DOHH2 (cell line): Measurements from ENCODE around the gene SMG6.

ENCODE experiments used
- H3F3A ChIP-seq: fragments of 200-600 bp; sonication (generic), shearing (Covaris generic); 2 replicates; pipeline ENCODE4 v1.6.0; 2016; ENCODE audit warnings: antibody characterized with exemption, mild to moderate bottlenecking; ENCODE audit not compliant: control insufficient read depth, insufficient read depth
- H3K27ac ChIP-seq: fragments of 200-600 bp; sonication (generic); 2 replicates; pipeline ENCODE4 v1.5.1; 2014; ENCODE audit warnings: low read depth, mild to moderate bottlenecking, low read length, moderate library complexity
- H3K27me3 ChIP-seq: fragments of 200-600 bp; sonication (generic); 2 replicates; pipeline ENCODE4 v1.6.1; 2014; ENCODE audit warnings: mild to moderate bottlenecking, low read length, mixed read lengths; ENCODE audit not compliant: control insufficient read depth
- H3K36me3 ChIP-seq: fragments of 200-600 bp; sonication (generic); 2 replicates; pipeline ENCODE4 v1.6.1; 2014; ENCODE audit warnings: mild to moderate bottlenecking, low read length, moderate library complexity, mixed read lengths; ENCODE audit not compliant: control insufficient read depth
- H3K4me1 ChIP-seq: fragments of 200-600 bp; sonication (generic); 2 replicates; pipeline ENCODE4 v1.6.1; 2014; ENCODE audit warnings: mild to moderate bottlenecking, low read length, mixed read lengths; ENCODE audit not compliant: control insufficient read depth
- H3K4me2 ChIP-seq: fragments of 200-600 bp; sonication (generic); 2 replicates; pipeline ENCODE4 v1.6.0; 2014; ENCODE audit warnings: mild to moderate bottlenecking, low read length, moderate library complexity
- H3K4me3 ChIP-seq: fragments of 200-600 bp; sonication (generic); 2 replicates; pipeline ENCODE4 v1.5.1; 2014; ENCODE audit warnings: mild to moderate bottlenecking, low read length, mixed read lengths
- H3K79me2 ChIP-seq: fragments of 200-600 bp; sonication (generic); 2 replicates; pipeline ENCODE4 v1.6.1; 2014; ENCODE audit warnings: mild to moderate bottlenecking, low read length, mixed read lengths; ENCODE audit not compliant: control insufficient read depth
- H3K9me2 ChIP-seq: fragments of 200-600 bp; sonication (generic); replicated peaks from 2 replicates; pipeline ENCODE4 v1.6.1; 2014; ENCODE audit warnings: mild to moderate bottlenecking, low read length, mixed read lengths; ENCODE audit not compliant: control insufficient read depth
- H3K9me3 ChIP-seq: fragments of 200-600 bp; sonication (generic); 2 replicates; pipeline ENCODE4 v1.6.1; 2014; ENCODE audit warnings: antibody characterized with exemption, low read length, mixed read lengths; ENCODE audit not compliant: control insufficient read depth, insufficient read depth
- H4K20me1 ChIP-seq: fragments of 200-600 bp; sonication (generic); 2 replicates; pipeline ENCODE4 v1.6.0; 2014; ENCODE audit warnings: low read depth, mild to moderate bottlenecking, antibody characterized with exemption, low read length, moderate library complexity; ENCODE audit not compliant: control insufficient read depth, insufficient read depth
- CTCF ChIP-seq: fragments of 200-600 bp; sonication (generic); IDR thresholded peaks from one replicate; pipeline ENCODE4 v1.5.1; 2014; ENCODE audit warnings: antibody characterized with exemption, mild to moderate bottlenecking, low read depth, low read length; ENCODE audit not compliant: poor library complexity, severe bottlenecking
- EZH2phosphoT487 ChIP-seq: fragments of 200-600 bp; sonication (generic); IDR thresholded peaks from 2 replicates; pipeline ENCODE4 v1.6.1; 2017; ENCODE audit warnings: borderline replicate concordance, mild to moderate bottlenecking, antibody characterized with exemption, low read length, moderate library complexity, mixed read lengths

Gene SMG6

GRCh38 chr17:2186937-2187336 is 116.6 kb downstream of the SMG6 start:
- Histone ChIP-seq H3K36me3 (peaks cover 6% of the 10 kb centered on the region), H3F3A (no peaks in the 10 kb centered on the region), H3K9me2 (no peaks in the 10 kb centered on the region), H4K20me1 (no peaks in the 10 kb centered on the region), H3K9me3 (no peaks in the 10 kb centered on the region), H3K4me1 (no peaks in the 10 kb centered on the region), H3K79me2 (no peaks in the 10 kb centered on the region), H3K4me2 (no peak overlapping the region), H3K27ac (no peak overlapping the region), H3K27me3 (no peaks in the 10 kb centered on the region), H3K4me3 (no peak overlapping the region)
- TF ChIP-seq CTCF, result no peak
- no peak for TF ChIP-seq EZH2phosphoT487

GRCh38 chr17:2184993-2185931 is 118.3 kb downstream of the SMG6 start:
- Histone ChIP-seq H3K9me2 (no peaks in the 10 kb centered on the region), H4K20me1 (no peaks in the 10 kb centered on the region), H3K27ac (no peak overlapping the region), H3K36me3 (peaks cover 6% of the 10 kb centered on the region), H3K4me1 (no peaks in the 10 kb centered on the region), H3K4me2 (no peak overlapping the region), H3F3A (no peaks in the 10 kb centered on the region), H3K27me3 (no peaks in the 10 kb centered on the region), H3K9me3 (no peaks in the 10 kb centered on the region), H3K4me3 (no peak overlapping the region), H3K79me2 (no peaks in the 10 kb centered on the region)
- TF ChIP-seq EZH2phosphoT487, result no peak
- no peak for TF ChIP-seq CTCF

GRCh38 chr17:2183346-2183745 is 120.2 kb downstream of the SMG6 start:
- no peak for TF ChIP-seq CTCF
- TF ChIP-seq EZH2phosphoT487, result no peak
- no peaks in the 10 kb centered on the region for H3K79me2 ChIP-seq
- no peaks in the 10 kb centered on the region for H3F3A ChIP-seq
- H3K4me2 ChIP-seq, result no peak overlapping the region
- no peaks in the 10 kb centered on the region for H3K27me3 ChIP-seq
- H3K4me1 ChIP-seq, result no peaks in the 10 kb centered on the region
- no peaks in the 10 kb centered on the region for H3K9me2 ChIP-seq
- no peaks in the 10 kb centered on the region for H3K9me3 ChIP-seq
- peaks cover 6% of the 10 kb centered on the region for H3K36me3 ChIP-seq
- H4K20me1 ChIP-seq, result no peaks in the 10 kb centered on the region
- no peak overlapping the region for H3K4me3 ChIP-seq
- H3K27ac ChIP-seq, result no peak overlapping the region
